Fibroblast of the aortic adventitia (primary cell): Measurements from ENCODE around the gene SNCA. TPM values are rescaled to one million over a fixed set of nuclear protein-coding genes. Genes with fewer than 3 reads are reported as not detected.

Experiments used
- DNase-seq: peaks from one replicate; pipeline ENCODE4 v3.0.0-alpha.2; 2010; ENCODE audit warnings: low read depth
- H3K4me3 ChIP-seq: 2 replicates; pipeline ENCODE4 v1.5.1; 2011; ENCODE audit warnings: low read depth, mild to moderate bottlenecking, control low read depth, low read length, moderate library complexity
- total RNA-seq: library from RNA; depleted of rRNA; stranded (reverse); fragments of >200 nt; gene quantifications from 2 replicates; pipeline ENCODE4 v1.2.3, GENCODE V29; 2012; ENCODE audit warnings: low replicate concordance
- TF ChIP-seq, protein P1 (sequence below): IDR thresholded peaks from 2 replicates; pipeline ENCODE4 v1.5.1; 2011; ENCODE audit warnings: mild to moderate bottlenecking, low read length, control low read depth, inconsistent platforms; ENCODE audit not compliant: insufficient read depth

SNCA gene
- total RNA-seq, 1 donor: 2.3 TPM

GRCh38 chr4:89739311-89739988 lies 97.5 kb downstream of the SNCA start:
- H3K4me3 ChIP-seq: no peak overlapping the region
- TF ChIP-seq, protein P1, sequence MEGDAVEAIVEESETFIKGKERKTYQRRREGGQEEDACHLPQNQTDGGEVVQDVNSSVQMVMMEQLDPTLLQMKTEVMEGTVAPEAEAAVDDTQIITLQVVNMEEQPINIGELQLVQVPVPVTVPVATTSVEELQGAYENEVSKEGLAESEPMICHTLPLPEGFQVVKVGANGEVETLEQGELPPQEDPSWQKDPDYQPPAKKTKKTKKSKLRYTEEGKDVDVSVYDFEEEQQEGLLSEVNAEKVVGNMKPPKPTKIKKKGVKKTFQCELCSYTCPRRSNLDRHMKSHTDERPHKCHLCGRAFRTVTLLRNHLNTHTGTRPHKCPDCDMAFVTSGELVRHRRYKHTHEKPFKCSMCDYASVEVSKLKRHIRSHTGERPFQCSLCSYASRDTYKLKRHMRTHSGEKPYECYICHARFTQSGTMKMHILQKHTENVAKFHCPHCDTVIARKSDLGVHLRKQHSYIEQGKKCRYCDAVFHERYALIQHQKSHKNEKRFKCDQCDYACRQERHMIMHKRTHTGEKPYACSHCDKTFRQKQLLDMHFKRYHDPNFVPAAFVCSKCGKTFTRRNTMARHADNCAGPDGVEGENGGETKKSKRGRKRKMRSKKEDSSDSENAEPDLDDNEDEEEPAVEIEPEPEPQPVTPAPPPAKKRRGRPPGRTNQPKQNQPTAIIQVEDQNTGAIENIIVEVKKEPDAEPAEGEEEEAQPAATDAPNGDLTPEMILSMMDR: no peak
- DNase-seq: no peak

DNA sequence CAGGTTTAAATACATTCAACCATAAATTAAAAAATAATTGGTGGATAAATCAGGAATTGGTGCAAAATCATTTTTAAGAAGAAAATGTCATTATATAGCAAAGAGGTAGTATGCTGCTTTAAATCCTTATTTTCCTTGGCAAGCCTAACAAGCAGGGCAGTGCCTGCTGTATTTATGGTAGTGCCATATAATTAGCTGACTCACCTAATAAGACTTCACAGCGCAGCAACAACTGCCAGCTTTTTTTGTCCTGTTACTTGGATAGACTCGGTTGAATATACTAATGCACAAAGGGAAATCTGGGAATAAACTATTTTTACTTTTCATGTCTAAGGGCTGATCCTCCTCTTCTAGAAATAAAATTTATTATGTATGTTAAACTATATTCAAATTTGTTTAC lies 99.1 kb downstream of the SNCA start:
- TF ChIP-seq, protein P1: no peak
- peak; percentile 12 for DNase-seq
- no peak overlapping the region for H3K4me3 ChIP-seq

GRCh38 chr4:89733946-89734345 lies 103.0 kb downstream of the SNCA start:
- no peak overlapping the region for H3K4me3 ChIP-seq
- DNase-seq: no peak
- TF ChIP-seq, protein P1: no peak

GRCh38 chr4:89727238-89727637 lies 109.7 kb downstream of the SNCA start:
- no peak overlapping the region for H3K4me3 ChIP-seq
- TF ChIP-seq, protein P1: no peak
- DNase-seq: no peak

- H3K4me3 ChIP-seq: no peak overlapping the region
- TF ChIP-seq, protein P1: no peak
- no peak for DNase-seq
Observed at GRCh38 chr4:89725268-89725667, 111.7 kb downstream of the SNCA start.

- DNase-seq: no peak
- no peak overlapping the region for H3K4me3 ChIP-seq
- TF ChIP-seq, protein P1: no peak
Observed at GRCh38 chr4:89724716-89725115, 112.2 kb downstream of the SNCA start.

DNA sequence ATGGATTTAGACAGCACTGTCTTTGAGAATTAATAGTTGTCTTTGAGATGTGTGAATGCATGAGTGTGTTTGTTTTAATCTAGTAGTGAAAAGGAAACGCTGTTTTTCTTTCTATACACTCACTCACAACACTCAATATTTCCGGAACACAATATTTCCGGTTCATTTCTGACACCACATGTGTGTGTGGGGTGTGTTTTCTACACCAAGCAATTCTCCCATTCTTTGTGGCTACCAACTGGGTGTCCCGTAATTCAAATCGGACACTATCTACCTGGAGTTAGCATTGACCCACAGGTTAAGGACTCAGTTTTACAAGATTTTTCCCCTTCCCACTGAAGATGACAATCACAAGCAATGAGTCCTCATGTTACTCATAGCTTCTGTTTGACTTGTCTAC lies 113.9 kb downstream of the SNCA start:
- no peak overlapping the region for H3K4me3 ChIP-seq
- DNase-seq: no peak
- TF ChIP-seq, protein P1: no peak
